Daoy (cell line): ENCODE measurements around the gene TMEM185A. TPM values are rescaled to one million over a fixed set of nuclear protein-coding genes. Genes with fewer than 3 reads are reported as not detected.
"Not testable (repeated sequence)": the region's sequence is repeated elsewhere in the genome, so short reads cannot be mapped to it uniquely, and the experiment has no call there.

Source experiments
- DNase-seq: peaks from one replicate; pipeline ENCODE4 v3.0.0-alpha.2; 2015; ENCODE audit warnings: low read depth
- total RNA-seq: library from RNA; depleted of rRNA; stranded (reverse); fragments of >200 nt; shearing (Covaris generic); gene quantifications from 2 replicates; pipeline ENCODE4 v1.2.3, GENCODE V29; 2014; rRNA removed

The TMEM185A gene
- total RNA-seq = 8.3 and 14.4 TPM in 2 replicates

DNA sequence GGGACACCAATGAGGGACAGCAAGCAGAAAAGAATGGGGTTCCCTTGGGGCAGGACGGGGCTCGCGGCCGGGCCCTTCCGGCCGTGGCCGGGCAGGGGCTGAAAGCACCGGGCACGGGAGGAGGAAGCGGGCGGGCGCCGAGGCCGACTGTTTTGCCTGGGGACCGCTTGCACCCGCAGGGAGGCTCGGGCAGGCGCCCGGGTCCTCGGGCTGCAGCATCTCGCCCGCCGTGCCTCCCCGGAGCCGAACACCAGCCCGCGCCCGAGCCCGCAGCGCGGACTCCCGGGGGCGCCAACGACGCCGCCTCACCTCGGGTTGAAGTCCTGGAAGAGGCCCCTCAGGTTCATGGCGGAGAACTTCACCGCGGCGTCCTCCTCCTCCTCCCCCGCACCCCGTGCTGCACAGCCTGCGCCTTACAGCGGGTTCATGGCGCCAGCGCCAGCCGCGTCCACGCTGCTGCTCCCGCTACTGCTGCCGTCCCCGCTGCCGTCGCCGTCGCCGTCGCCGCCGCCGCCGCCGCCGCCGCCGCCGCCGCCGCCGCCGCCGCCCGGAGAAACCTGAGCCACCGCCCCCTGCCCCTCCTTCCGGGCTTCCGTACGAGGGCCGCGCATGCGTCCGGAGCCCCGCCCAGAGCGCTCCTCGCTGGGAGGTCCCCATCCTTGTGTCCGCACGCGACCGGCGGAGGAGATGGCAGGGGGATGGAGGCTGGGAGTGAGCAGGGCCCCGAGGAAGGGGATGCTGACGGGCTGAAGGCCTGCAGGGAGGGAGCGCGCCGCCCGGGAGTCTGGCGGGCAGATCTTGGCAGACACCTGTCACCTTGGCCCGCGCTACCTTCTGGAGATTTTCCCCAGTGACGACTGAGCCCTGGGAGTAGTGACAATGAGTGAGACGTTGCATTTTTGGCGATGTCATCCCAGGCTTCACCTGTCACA lies at the start of gene TMEM185A:
TSS of gene TMEM185A (minus strand) at position 559 of the 932 bp plus-strand sequence. CDS start at position 347, 212 bp downstream.
- DNase-seq = peak; percentile 65

DNA sequence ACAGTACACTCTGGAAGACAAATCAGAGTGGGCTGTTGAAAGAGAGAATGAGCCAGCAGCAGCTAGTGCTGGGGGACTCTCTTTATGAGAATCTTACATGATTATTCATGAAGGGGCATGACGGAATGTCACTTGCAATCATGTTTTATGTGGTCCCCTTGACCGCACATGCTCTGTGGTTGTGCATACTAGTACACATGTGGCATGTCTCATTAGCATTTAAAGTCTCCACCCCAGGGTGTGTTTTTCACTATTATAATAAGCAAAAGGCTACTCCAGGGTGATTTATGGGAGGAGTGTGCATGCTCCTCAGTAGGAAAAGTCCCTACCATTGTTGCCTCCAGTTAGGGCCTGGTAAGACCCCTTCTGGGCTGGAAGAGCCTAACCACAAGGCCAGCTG lies 49.6 kb upstream of the TMEM185A start:
- DNase-seq = no peak

DNA sequence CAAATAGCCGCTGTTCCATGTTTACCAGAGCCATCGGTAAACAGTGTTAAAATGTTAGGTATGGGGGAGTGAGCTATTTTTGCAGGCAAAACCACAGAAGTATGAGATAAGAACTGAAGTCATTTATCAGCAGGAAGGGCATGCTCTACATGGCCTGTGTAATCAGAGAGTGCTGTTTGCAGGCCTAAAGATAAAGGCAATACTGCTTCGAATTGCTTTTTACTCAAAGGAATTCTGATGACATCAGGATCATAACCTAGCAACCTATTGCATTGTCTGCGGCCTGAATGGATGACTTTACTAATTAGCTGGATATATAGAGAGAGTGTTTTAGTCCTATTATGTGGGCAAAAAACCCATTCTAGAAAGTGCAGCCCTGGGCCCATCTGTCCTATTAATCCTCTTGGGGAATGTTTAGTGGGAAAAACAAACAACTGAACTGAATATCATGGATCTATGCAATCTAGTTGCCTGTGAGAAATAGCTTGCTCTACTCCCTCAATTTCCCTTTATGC lies 47.6 kb upstream of the TMEM185A start:
- DNase-seq = not testable (repeated sequence)

DNA sequence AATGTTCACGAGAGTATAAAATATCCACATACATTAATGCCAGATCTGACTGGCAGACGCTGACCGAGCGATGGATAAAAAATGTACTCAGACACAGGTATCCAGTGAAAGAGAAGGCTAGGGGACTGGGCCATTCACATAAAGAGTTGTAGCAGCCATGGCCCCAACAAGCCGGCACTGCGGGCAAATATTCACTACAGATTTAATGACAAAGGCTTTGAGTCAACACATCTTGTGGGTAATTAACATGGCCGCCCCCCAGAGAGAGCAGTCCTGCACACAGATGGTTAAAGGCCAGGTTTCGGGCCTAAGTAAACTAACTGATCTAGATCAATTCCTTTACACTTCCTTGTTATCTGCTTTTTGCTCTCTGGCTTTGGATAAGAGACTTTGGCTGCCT lies 44.0 kb upstream of the TMEM185A start:
- DNase-seq = not testable (repeated sequence)

DNA sequence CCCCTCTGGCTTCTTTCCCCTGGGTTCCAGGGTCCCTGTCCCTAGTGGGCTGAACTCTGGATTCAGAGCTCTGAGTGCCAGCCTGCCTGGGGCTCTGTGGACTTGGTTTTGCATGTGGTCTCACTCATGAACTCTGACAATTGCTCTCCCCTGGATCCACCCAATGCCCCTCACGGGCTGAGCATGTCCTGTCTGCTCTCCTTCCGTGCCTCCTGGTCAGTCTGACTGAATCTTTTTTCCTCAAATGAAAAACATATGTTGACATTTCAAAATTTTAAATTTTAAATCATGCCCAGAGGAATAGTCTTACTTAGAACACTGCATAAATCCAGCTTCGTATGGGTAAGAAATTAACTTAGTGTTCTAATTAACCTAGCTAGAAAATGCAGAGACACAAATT lies 43.5 kb upstream of the TMEM185A start:
- not testable (repeated sequence) for DNase-seq

DNA sequence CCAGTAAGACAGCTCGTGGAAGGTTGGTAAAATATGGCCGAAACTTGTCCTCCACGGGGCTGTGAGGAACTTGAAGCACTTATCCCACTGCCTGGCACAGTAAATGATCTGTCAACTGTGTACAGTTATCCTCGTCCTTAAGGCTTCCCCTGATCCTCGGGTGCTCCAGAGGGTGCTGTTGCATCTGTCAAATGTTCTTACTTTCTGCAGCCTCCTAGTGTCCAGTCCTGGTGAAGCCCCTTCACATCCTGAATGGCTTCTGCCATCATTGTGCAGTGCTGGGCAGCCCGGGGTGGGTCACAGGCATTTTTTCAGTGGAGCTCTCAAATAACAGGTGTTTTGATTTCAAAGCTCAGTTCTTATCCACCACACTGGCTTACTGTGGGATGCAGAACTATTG lies 29.0 kb upstream of the TMEM185A start:
- not testable (repeated sequence) for DNase-seq

DNA sequence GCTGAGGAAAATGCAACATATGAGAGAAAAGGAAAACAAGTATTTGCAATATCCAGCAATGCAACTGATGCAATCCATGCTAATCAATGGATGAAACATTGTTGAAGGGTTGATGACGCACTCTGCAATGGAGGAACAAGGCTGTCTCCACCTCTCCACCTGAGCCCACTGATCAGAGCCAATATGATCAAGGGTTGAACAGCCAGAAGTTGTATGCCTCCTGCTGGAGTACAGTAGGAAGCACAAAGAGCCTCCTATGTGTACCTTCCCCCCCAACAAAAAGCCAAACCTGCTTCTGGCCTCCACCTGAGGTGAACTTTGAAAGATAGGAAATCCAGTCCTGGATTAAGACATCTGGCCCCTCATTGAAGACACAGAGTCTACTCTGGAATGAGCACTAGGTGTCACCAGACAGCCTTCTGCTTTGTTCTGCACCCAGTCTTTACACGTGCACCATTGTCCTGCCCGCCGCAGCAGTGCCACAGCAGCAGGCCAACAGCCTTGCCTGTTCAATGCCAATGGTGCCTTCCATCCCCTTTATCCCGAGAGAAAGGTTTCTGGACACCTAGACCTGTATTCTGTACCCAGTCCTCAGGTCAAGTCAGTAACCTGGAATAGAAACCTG lies 24.8 kb upstream of the TMEM185A start:
- DNase-seq = not testable (repeated sequence)

DNA sequence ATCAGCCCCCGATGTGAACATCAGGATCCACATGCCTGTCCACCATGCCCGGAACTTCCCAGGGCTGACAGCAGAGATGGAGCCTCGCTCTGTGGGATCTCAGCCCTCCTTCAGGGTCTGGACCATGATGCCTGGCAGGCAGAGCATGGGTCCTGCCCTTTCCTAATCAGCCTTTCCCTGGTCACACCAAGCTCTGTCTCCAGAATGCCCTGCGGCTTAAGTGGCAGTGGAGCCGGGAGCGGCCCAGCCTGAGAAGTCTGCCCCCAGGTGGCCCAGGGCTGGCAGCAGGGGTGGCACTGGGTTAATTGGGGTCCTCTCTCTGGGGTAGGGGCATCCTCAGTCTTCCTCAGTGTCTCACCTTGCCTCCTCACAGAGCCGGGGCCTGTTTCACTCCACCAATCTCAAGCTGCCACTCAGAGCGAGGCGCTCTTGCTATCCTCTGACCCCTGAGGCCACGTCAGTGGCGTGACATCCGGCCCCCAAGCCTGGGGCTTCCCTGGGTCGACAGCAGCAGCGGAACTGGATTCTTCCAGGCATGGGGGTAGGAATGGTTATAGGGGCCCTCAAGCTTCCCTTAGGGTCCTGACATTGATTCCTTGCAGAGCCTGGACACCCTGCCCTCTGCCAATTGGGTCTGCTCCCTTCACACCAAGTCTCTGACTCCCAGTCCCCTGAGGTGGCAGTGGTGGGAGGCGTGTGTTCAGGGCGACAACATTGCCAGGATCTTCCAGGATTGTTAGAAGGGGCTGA lies 20.8 kb upstream of the TMEM185A start:
- DNase-seq = no peak

DNA sequence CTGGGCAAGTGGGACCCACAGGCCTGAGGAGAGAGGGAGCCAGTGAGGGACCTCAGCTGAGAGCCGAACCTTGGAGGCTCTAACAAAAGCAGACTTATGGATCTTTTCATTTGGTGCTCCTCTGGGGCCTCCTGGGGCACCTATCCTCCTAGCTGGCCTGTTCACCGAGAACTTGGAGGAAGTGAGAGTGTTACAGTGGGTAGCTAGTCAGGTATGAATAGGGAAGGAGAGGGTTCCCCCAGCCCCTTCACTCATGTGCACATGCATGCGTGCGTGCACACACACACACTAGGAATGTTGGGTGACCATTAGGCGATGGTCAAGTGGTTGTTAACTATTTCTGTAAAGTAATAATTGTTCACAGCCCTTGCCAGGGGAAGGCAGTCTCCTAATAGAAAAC lies 18.6 kb upstream of the TMEM185A start:
- no peak for DNase-seq

DNA sequence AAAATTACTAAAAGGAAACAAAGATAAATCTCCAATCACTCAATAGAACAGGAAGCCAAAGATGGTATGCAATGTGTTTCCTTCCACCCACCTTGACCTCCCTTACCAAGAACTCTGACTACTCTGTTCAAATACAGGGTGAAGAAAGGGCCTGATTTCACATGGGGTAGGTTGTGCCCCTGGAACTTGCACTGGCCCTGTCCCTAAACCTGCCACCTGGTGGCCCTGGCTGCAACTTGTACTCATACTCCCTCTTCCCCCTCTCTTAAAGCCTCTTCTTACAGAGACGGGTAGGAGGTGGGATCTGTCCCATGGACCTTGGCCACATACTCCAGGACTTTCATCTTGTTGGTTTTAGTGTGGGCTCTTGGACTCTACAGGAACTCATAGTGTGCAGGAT lies 17.3 kb upstream of the TMEM185A start:
- no peak for DNase-seq

DNA sequence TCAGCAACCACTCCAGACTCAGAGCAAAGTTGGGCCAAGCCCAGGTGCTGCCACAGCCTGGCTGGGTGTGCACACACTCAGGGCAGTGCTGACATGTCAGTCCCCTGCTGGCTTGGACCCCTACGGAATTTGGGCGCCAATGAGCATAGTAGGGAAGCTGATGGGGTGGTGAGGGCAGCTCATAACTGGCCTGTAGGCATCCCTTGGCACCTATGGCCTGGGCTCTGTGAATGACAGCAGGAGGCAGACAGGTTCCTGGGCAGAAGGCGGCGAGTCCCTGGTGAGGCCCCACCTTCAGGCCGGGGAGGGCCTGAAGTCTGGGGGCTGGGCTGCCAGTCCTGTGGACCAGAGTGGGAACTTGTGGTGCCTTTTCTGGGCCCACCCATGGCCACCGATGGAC lies 15.9 kb upstream of the TMEM185A start:
- no peak for DNase-seq

DNA sequence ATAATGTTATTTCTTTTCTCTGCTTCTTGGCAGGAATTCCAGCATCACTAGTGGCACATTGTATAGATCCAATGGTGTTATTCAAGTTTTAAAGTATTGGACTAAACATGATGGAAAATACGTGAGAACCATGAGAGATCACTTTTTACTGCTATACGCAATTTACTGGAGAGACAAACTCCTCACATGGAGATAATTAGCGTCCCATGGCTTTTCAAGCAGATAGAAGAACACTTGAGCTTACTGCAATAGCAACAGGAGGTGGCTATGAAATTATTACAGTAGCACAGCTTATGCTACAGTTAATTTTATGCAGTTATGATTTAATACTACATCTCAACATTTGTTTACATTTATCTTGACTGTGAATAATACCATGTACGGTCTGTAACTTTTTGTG lies 11.9 kb upstream of the TMEM185A start:
- DNase-seq = no peak

DNA sequence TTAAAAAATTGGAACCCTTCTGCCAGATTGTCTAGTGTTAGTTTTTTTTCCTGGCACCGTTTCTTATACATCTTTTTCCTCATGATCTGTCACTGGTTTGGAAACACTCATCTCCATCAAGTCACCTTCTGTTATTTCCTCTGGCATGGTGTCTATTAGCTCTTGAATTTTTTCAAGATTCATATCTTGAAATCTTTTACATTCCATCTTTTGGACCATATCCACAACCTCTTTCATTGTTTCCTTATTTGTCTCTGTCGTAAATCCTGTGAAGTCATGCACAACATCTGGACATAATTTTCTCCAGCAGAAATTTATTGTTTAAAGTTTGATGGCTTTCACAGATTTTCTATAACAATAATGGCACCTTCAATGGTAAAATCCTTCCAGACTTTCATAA lies 10.2 kb upstream of the TMEM185A start:
- no peak for DNase-seq

DNA sequence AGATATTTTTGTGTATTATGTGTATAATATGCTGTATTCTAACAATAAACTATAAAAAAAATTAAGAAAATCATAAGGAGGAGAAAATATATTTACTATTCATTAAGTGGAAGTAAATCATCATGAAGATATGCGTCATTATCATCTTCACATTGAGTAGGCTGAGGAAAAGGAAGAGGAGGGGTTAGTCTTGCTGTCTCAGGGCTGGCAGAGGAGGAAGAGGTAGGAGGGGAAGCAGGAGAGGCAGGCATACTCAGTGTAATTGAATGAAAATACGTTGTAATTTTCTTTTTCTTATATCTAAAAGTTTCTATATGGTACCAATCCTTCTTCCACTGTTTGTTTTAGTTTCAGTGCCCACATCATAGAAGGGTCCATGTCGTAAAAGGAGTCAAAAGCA lies 9.8 kb upstream of the TMEM185A start:
- DNase-seq = no peak

DNA sequence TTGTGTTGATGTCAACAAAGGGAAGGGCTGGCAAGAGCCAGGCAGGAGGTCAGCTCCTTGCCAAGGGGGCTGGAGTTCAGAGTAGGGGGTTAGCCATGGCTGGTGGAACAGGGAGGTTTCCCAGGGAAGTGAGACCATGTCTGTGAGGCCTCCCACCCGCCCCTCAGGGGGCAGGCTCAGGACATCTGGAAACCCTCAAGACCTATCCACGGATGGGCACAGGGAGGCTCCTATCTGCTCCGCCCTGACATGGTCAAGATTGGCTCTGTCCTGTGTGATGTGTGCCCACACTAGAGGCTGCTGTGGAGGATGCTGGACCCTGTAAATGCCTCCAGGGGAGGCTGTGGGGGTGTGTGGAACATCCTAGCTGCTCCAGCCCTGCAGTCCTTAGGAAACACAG lies 8.0 kb upstream of the TMEM185A start:
- no peak for DNase-seq

DNA sequence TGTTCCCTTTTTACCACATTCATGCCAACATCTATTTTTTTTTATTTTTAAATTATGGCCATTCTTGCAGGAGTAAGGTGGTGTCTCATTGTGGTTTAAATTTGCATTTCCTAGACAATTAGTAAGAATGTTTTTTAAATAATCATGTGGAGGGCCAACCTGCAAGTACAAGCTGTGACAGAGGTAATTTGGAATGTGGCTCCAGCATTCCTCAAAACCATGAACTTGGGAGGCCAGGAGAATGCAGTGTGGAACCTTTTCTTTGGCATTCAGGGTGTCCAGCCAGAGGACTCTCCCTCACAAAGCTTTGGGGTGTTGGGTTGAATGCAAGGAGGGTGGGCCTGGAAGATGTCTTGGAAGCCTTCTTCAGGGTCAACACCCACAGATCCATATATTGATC lies 7.3 kb upstream of the TMEM185A start:
- DNase-seq = peak; percentile 25

DNA sequence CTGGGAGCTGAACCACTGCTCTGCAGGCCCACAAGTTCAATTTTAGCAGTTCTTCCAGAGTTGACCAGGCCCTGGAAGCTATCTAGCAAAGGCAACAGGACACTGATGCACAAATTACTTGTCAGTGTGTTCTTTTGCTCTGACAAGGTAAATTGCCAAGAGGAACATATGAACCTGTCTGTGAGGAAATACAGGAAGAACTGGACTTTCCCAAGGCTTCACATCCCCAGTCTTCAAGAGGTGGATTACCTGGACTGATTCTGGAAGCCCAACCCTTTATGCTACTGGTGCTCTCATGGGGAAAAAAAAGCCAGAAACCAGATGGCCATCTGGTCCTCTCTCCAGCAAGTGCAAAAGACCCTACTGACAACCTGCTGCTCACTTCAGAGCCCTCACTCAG lies 1.9 kb upstream of the TMEM185A start:
- DNase-seq = no peak

DNA sequence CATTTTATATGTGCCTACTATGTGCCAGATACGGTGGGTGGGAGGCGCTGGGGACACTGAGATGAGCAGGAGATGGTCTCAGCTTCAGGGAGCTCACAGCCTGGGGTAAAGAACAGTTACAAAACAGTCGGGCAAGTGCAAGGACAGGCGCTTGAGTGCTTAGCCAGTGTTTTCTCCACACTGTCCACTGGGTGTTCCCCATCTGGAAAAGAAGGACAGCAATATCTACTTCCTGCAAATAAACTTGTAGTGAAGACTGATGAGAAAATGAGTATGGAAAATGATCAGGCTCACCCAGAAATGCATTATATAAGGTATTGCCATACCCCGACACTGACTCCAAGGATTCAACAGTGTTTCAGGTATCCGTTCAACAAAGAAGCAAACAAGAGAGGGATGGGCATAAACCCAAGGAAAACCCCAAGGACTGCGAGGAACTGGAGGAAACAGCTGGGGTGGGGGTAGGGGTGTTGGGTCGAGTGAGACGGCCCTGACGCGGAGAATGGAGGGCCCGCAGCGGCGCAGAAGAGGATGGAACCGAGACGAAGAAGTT lies 835 bp downstream of the TMEM185A start:
- DNase-seq = peak; percentile 18

DNA sequence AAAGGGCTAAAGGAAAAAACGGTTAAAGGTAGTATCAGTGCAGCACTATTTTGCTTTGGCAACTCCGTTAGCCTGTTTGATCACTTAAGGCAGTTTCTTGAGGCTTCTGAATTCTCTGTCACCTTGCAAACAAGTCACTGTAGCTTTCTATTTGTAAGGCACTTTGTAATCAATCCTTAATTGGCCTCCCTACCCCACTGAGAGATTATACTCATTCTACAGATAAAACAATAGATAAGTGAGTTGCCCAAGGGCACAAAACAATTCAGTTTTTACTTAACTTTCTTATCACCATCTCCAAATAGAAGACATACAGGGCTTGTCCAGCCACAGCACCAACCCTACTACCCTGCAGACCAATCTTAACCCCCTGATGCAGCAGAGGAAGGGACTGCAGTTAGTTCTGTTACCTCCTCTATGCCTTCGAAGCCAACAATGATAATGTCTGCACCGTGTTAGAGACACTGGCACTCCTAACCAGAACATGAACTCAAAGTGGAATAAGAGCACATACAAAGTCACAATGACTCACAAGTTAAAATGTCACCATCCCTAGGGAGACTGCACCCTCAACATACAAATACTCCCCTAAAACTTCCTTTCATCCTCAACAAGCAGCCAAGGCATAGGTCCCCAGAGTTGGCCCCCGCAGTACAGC lies 1.7 kb downstream of the TMEM185A start:
- no peak for DNase-seq

DNA sequence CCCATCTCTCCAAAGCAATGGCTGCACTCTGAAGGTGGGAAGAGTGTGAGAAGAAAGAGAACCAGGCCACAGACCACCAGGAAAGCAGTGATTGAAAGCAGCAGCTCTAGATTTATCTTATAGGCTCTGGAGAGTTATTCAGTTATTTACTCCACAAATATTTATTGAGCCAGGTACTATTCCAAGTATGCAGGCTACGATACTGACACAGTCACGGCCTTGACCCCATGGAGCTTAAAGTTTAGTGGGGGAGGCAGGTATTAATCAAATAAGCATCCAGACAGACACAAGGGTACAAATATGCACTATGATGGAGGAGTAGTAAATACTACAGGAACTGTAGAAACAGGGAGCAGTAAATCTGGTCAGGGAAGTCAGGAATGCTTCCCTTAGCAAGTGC lies 2.8 kb downstream of the TMEM185A start:
- no peak for DNase-seq

DNA sequence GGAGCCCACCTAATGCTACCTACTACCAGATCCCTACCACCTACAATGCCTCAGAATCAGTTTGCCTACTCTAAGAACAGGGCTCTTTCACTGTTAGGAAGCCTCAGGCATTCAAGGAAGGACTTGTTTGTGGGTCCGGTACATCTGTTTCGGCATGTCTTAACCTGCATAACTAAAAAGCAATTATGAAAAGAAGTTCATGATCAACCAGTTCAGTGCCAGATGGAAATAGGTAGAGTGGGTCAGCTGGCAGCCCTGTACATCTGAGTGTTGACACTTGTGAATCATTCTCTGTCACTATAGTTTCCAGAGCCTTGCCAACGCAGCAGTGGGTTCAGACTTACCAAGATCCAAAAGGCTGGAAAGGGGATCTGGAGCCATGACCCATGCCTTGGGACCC lies 3.3 kb downstream of the TMEM185A start:
- no peak for DNase-seq
